Neutrophil (primary cell): ENCODE results near the gene TEAD1.

Source experiments
- H3K27ac ChIP-seq: fragments of 200-600 bp; sonication (generic); 2 replicates; pipeline ENCODE4 v1.5.1; 2016; ENCODE audit warnings: mild to moderate bottlenecking, moderate library complexity
- H3K27me3 ChIP-seq: fragments of 200-600 bp; sonication (generic); 2 replicates; pipeline ENCODE4 v1.6.0; 2016; ENCODE audit warnings: mild to moderate bottlenecking
- H3K36me3 ChIP-seq: fragments of 200-600 bp; sonication (generic); 2 replicates; pipeline ENCODE4 v1.5.1; 2017
- H3K4me1 ChIP-seq, 2 experiments: fragments of 200-600 bp in 1 of 2; sonication (generic) in 1 of 2; 1 replicate in 1 of 2; 2 replicates in 1 of 2; pipeline versions ENCODE4 v1.5.1 to v1.6.1; 2013 to 2016; ENCODE audit warnings: low read depth in 1 of 2, low read length in 1 of 2, mild to moderate bottlenecking in 1 of 2, moderate library complexity in 1 of 2; ENCODE audit not compliant: control insufficient read depth in 1 of 2, insufficient read depth in 1 of 2
- H3K4me3 ChIP-seq, 2 experiments: fragments of 200-600 bp in 1 of 2; sonication (generic) in 1 of 2; 1 replicate in 1 of 2; 2 replicates in 1 of 2; pipeline ENCODE4 v1.5.1; 2013 to 2016; ENCODE audit warnings: low read depth in 1 of 2, low read length in 1 of 2, mild to moderate bottlenecking in 1 of 2, moderate library complexity in 1 of 2
- H3K9me3 ChIP-seq: fragments of 200-600 bp; sonication (generic); 2 replicates; pipeline ENCODE4 v1.5.1; 2016
- CTCF ChIP-seq: fragments of 200-600 bp; sonication (generic); IDR thresholded peaks from 2 replicates; pipeline ENCODE4 v1.5.1; 2016; ENCODE audit warnings: antibody characterized with exemption

The TEAD1 gene

DNA sequence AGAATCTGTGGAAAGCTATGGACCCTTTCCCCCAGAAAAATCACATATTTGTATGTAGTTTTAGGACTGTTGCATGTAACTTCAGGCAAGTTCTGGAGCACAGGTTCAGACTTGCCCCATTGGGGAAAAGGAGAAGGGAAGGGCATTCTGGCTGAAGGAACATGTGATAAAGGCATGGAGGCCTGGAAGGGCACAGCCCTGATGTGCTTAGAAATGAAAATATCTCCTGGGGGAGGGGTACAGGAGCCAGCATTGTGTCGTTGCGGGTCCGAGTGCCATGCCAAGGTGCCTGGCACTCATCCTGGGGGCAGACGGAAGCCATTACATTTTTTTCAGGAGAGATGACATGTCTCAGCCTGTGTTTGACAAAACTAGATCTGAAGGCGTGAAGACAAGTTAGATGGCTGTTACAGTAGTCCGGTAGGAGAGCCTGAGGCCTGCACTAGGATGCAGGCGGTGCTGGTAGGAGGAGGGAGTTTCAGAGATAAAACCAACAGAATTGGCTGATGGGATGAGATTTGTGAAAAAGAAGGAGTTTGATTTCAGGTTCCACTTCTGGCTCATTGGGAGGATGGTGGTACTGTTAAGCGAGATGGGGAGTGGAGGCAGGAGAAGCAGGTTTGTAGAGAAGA, 96.9 kb downstream of the TEAD1 start:
- Histone ChIP-seq H3K27me3 (peaks cover 7% of the 10 kb centered on the region), H3K9me3 (no peaks in the 10 kb centered on the region), H3K4me1 (no peaks in the 10 kb centered on the region), H3K27ac (no peak overlapping the region), H3K4me3 (no peak overlapping the region), H3K36me3 (no peaks in the 10 kb centered on the region)
- no peak for TF ChIP-seq CTCF

- Histone ChIP-seq H3K36me3 (no peaks in the 10 kb centered on the region), H3K27me3 (peaks cover 7% of the 10 kb centered on the region), H3K4me3 (no peak overlapping the region), H3K9me3 (no peaks in the 10 kb centered on the region), H3K27ac (no peak overlapping the region), H3K4me1 (no peaks in the 10 kb centered on the region)
- TF ChIP-seq CTCF, result no peak
These were observed 97.7 kb downstream of the TEAD1 start for GRCh38 chr11:12771875-12772274.

GRCh38 chr11:12772324-12772723, 98.1 kb downstream of the TEAD1 start:
- peaks cover 7% of the 10 kb centered on the region for H3K27me3 ChIP-seq
- H3K4me1 ChIP-seq, result no peaks in the 10 kb centered on the region
- no peak overlapping the region for H3K27ac ChIP-seq
- no peak for TF ChIP-seq CTCF
- H3K4me3 ChIP-seq, result no peak overlapping the region
- H3K36me3 ChIP-seq, result no peaks in the 10 kb centered on the region
- H3K9me3 ChIP-seq, result no peaks in the 10 kb centered on the region

DNA sequence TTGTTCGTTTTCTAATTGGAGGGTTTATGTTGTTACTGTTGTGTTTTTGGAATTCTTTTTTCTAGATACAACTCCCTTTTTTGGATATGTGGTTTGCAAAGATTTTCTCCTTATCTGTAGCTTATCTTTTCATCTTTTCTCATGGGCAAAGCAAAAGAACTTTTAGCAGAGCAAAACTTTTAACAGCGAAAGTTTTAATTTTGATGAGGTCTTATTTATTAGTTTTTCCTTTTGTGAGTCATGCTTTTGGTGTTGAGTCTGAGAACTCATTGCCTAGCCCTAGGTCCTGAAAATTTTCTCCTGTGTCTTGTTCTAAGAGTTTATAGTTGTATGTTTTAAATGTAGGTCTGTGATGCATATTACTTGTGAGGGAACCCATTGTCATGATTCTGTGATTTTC, 99.4 kb downstream of the TEAD1 start:
- no peaks in the 10 kb centered on the region for H3K9me3 ChIP-seq
- no peak for TF ChIP-seq CTCF
- no peak overlapping the region for H3K27ac ChIP-seq
- H3K36me3 ChIP-seq, result no peaks in the 10 kb centered on the region
- H3K27me3 ChIP-seq, result peaks cover 2% of the 10 kb centered on the region
- no peak overlapping the region for H3K4me3 ChIP-seq
- no peaks in the 10 kb centered on the region for H3K4me1 ChIP-seq

GRCh38 chr11:12775955-12776354, 101.7 kb downstream of the TEAD1 start:
- no peaks in the 10 kb centered on the region for H3K36me3 ChIP-seq
- no peak overlapping the region for H3K4me3 ChIP-seq
- no peaks in the 10 kb centered on the region for H3K27me3 ChIP-seq
- no peak overlapping the region for H3K27ac ChIP-seq
- no peaks in the 10 kb centered on the region for H3K4me1 ChIP-seq
- TF ChIP-seq CTCF, result no peak
- H3K9me3 ChIP-seq, result no peaks in the 10 kb centered on the region
